Measurements from ENCODE around the gene IFT122.
"Not testable (repeated sequence)": the region's sequence is repeated elsewhere in the genome, so short reads cannot be mapped to it uniquely, and the experiment has no call there.

Gene IFT122

GRCh38 chr3:129410971-129411370 lies 29.1 kb upstream of the IFT122 start:
- H3K4me3 Mint-ChIP-seq, result no peak overlapping the region
- H3K27me3 Mint-ChIP-seq, result no peaks in the 10 kb centered on the region
- no peaks in the 10 kb centered on the region for H3K36me3 Mint-ChIP-seq
- H3K9me3 Mint-ChIP-seq (ENCODE audit: low read depth), result no peaks in the 10 kb centered on the region
- no peaks in the 10 kb centered on the region for H3K4me1 Mint-ChIP-seq (ENCODE audit: low read depth)
- no peak overlapping the region for H3K27ac Mint-ChIP-seq

GRCh38 chr3:129412542-129413198 lies 27.4 kb upstream of the IFT122 start:
- Mint-ChIP-seq H3K4me1 (ENCODE audit: low read depth) (no peaks in the 10 kb centered on the region), H3K36me3 (no peaks in the 10 kb centered on the region), H3K4me3 (no peak overlapping the region), H3K9me3 (ENCODE audit: low read depth) (no peaks in the 10 kb centered on the region), H3K27me3 (no peaks in the 10 kb centered on the region), H3K27ac (no peak overlapping the region)

- H3K27me3 Mint-ChIP-seq, H3K36me3 Mint-ChIP-seq: not testable (repeated sequence)
These were observed 26.8 kb upstream of the IFT122 start for GRCh38 chr3:129413238-129413637.

GRCh38 chr3:129413687-129414506 lies 26.1 kb upstream of the IFT122 start:
- Mint-ChIP-seq H3K36me3 (no peaks in the 10 kb centered on the region), H3K27ac (no peak overlapping the region), H3K9me3 (ENCODE audit: low read depth) (no peaks in the 10 kb centered on the region), H3K27me3 (no peaks in the 10 kb centered on the region), H3K4me3 (no peak overlapping the region), H3K4me1 (ENCODE audit: low read depth) (no peaks in the 10 kb centered on the region)

More at GRCh38 chr3:129413238-129413637, 26.8 kb upstream of the IFT122 start:
- not testable (repeated sequence) for H3K27ac Mint-ChIP-seq; H3K4me1 Mint-ChIP-seq (ENCODE audit: low read depth); H3K9me3 Mint-ChIP-seq (ENCODE audit: low read depth); H3K4me3 Mint-ChIP-seq

GRCh38 chr3:129415378-129415777 lies 24.6 kb upstream of the IFT122 start:
- Mint-ChIP-seq H3K36me3 (no peaks in the 10 kb centered on the region), H3K27me3 (no peaks in the 10 kb centered on the region), H3K27ac (no peak overlapping the region), H3K9me3 (ENCODE audit: low read depth) (no peaks in the 10 kb centered on the region), H3K4me1 (ENCODE audit: low read depth) (no peaks in the 10 kb centered on the region), H3K4me3 (no peak overlapping the region)

GRCh38 chr3:129415830-129416229 lies 24.2 kb upstream of the IFT122 start:
- Mint-ChIP-seq H3K4me1 (ENCODE audit: low read depth) (no peaks in the 10 kb centered on the region), H3K36me3 (no peaks in the 10 kb centered on the region), H3K27ac (no peak overlapping the region), H3K9me3 (ENCODE audit: low read depth) (no peaks in the 10 kb centered on the region), H3K27me3 (no peaks in the 10 kb centered on the region), H3K4me3 (no peak overlapping the region)

- Mint-ChIP-seq H3K4me1 (ENCODE audit: low read depth) (no peaks in the 10 kb centered on the region), H3K9me3 (ENCODE audit: low read depth) (no peaks in the 10 kb centered on the region), H3K36me3 (no peaks in the 10 kb centered on the region), H3K4me3 (no peak overlapping the region), H3K27me3 (no peaks in the 10 kb centered on the region), H3K27ac (no peak overlapping the region)
These were observed 23.6 kb upstream of the IFT122 start for GRCh38 chr3:129416415-129416814.

GRCh38 chr3:129417326-129417725 lies 22.7 kb upstream of the IFT122 start:
- Mint-ChIP-seq H3K36me3 (no peaks in the 10 kb centered on the region), H3K27me3 (no peaks in the 10 kb centered on the region), H3K9me3 (ENCODE audit: low read depth) (no peaks in the 10 kb centered on the region), H3K4me1 (ENCODE audit: low read depth) (no peaks in the 10 kb centered on the region), H3K27ac (no peak overlapping the region), H3K4me3 (no peak overlapping the region)

- Mint-ChIP-seq H3K27me3 (no peaks in the 10 kb centered on the region), H3K4me1 (ENCODE audit: low read depth) (no peaks in the 10 kb centered on the region), H3K36me3 (no peaks in the 10 kb centered on the region), H3K9me3 (ENCODE audit: low read depth) (no peaks in the 10 kb centered on the region), H3K4me3 (no peak overlapping the region), H3K27ac (no peak overlapping the region)
These were observed 21.7 kb upstream of the IFT122 start for GRCh38 chr3:129418041-129418973.

- Mint-ChIP-seq H3K9me3 (ENCODE audit: low read depth) (no peaks in the 10 kb centered on the region), H3K4me3 (no peak overlapping the region), H3K4me1 (ENCODE audit: low read depth) (no peaks in the 10 kb centered on the region), H3K27me3 (no peaks in the 10 kb centered on the region), H3K27ac (no peak overlapping the region), H3K36me3 (peaks cover 3% of the 10 kb centered on the region)
These were observed 20.5 kb upstream of the IFT122 start for GRCh38 chr3:129419476-129419875.

- no peaks in the 10 kb centered on the region for H3K9me3 Mint-ChIP-seq (ENCODE audit: low read depth)
- peaks cover 3% of the 10 kb centered on the region for H3K36me3 Mint-ChIP-seq
- no peak overlapping the region for H3K27ac Mint-ChIP-seq
- no peaks in the 10 kb centered on the region for H3K4me1 Mint-ChIP-seq (ENCODE audit: low read depth)
- H3K27me3 Mint-ChIP-seq, result no peaks in the 10 kb centered on the region
- no peak overlapping the region for H3K4me3 Mint-ChIP-seq
These were observed 18.7 kb upstream of the IFT122 start for GRCh38 chr3:129421236-129421883.

- no peak overlapping the region for H3K27ac Mint-ChIP-seq
- no peaks in the 10 kb centered on the region for H3K9me3 Mint-ChIP-seq (ENCODE audit: low read depth)
- no peak overlapping the region for H3K4me3 Mint-ChIP-seq
- H3K27me3 Mint-ChIP-seq, result no peaks in the 10 kb centered on the region
- peaks cover 3% of the 10 kb centered on the region for H3K36me3 Mint-ChIP-seq
- H3K4me1 Mint-ChIP-seq (ENCODE audit: low read depth), result no peaks in the 10 kb centered on the region
These were observed 17.9 kb upstream of the IFT122 start for GRCh38 chr3:129421988-129422745.

GRCh38 chr3:129422897-129423296 lies 17.1 kb upstream of the IFT122 start:
- H3K4me1 Mint-ChIP-seq (ENCODE audit: low read depth), result peaks cover 3% of the 10 kb centered on the region
- H3K9me3 Mint-ChIP-seq (ENCODE audit: low read depth), result no peaks in the 10 kb centered on the region
- no peak overlapping the region for H3K4me3 Mint-ChIP-seq
- H3K36me3 Mint-ChIP-seq, result peaks cover 3% of the 10 kb centered on the region
- no peak overlapping the region for H3K27ac Mint-ChIP-seq
- H3K27me3 Mint-ChIP-seq, result no peaks in the 10 kb centered on the region

All from activated naive CD8-positive, alpha-beta T cell (primary cell).